Omental fat pad (tissue), 4 donors: ENCODE results near the gene MEIS3. TPM values are rescaled to one million over a fixed set of nuclear protein-coding genes. Genes with fewer than 3 reads are reported as not detected.
"Not testable (repeated sequence)": the region's sequence is repeated elsewhere in the genome, so short reads cannot be mapped to it uniquely, and the experiment has no call there.

Source experiments
- ATAC-seq: fragments of 150-250 bp; one replicate; pipeline ENCODE4 v1.9.1; 2016; ENCODE audit warnings: mild to moderate bottlenecking, moderate library complexity; ENCODE audit not compliant: low FRiP score
- DNase-seq: peaks from one replicate; pipeline ENCODE4 v3.0.0-alpha.2; 2019; ENCODE audit warnings: low spot score
- CTCF ChIP-seq, 3 donors: fragments of 450-650 bp; IDR thresholded peaks; one replicate each; pipeline ENCODE4 v1.5.1; 2016 to 2017; ENCODE audit warnings: antibody characterized with exemption in 3 of 3, mild to moderate bottlenecking in 3 of 3, moderate library complexity in 2 of 3
- total RNA-seq, 4 donors: library from RNA; depleted of rRNA; stranded (reverse); fragments of >200 nt; gene quantifications; one replicate each; pipeline ENCODE4 v1.1.0, GENCODE V29; 2016

MEIS3 gene
- total RNA-seq, 4 donors from 2014 or later = 7.3 to 17.2 (median 11.6) TPM

GRCh38 chr19:47375694-47376588 lies 43.4 kb downstream of the MEIS3 start:
- ATAC-seq = no peak
- no peak for TF ChIP-seq CTCF (IDR thresholded peaks at IDR 0.05)
- no peak for DNase-seq

- no peak for DNase-seq
- TF ChIP-seq CTCF (IDR thresholded peaks at IDR 0.05) = no peak
- ATAC-seq = no peak
Measured at GRCh38 chr19:47374876-47375693, 44.2 kb downstream of the MEIS3 start.

- no peak for ATAC-seq
- TF ChIP-seq CTCF (IDR thresholded peaks at IDR 0.05) = no peak
Measured at GRCh38 chr19:47373246-47374240, 45.8 kb downstream of the MEIS3 start.

GRCh38 chr19:47372603-47373002 lies 46.7 kb downstream of the MEIS3 start:
- no peak for DNase-seq
- ATAC-seq = no peak
- no peak for TF ChIP-seq CTCF (IDR thresholded peaks at IDR 0.05)

More at GRCh38 chr19:47373246-47374240, 45.8 kb downstream of the MEIS3 start:
- DNase-seq = no peak

- no peak for ATAC-seq
- no peak for DNase-seq
- TF ChIP-seq CTCF (IDR thresholded peaks at IDR 0.05) = no peak
Measured at GRCh38 chr19:47371261-47371660, 48.1 kb downstream of the MEIS3 start.

- no peak for ATAC-seq
- no peak for TF ChIP-seq CTCF (IDR thresholded peaks at IDR 0.05)
- DNase-seq = no peak
Measured at GRCh38 chr19:47370045-47370611, 49.2 kb downstream of the MEIS3 start.

GRCh38 chr19:47365455-47365854 lies 53.9 kb downstream of the MEIS3 start:
- not testable (repeated sequence) for DNase-seq, ATAC-seq
